ENCODE results near the gene SRSF5. TPM values are rescaled to one million over a fixed set of nuclear protein-coding genes. Genes with fewer than 3 reads are reported as not detected.

The SRSF5 gene
- total and polyA plus RNA-seq, 2 of the 8 experiments (the other 6 are each of a cell fraction or from before 2014, with no cell fraction given): 101 to 238 TPM

DNA sequence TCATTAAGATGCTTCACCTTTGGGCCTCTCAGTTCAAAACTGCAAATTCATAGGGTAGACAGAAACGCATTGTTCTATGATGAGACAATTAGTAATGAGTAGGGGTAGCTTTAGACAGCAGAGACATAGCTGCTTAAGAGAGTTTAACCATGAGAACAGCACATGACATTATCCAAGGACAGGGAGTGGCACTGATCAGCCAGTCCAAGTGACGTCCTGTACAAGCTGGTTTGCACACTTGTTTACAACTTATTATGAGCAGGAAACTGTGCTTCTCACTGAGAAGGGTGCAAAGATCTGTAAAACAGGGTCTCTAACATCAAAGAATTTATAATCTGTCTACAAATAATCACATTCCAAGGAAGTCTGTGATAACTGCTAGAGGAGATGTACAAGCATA is 11.2 kb upstream of the SRSF5 start (continued):
- TF ChIP-seq, protein P1, sequence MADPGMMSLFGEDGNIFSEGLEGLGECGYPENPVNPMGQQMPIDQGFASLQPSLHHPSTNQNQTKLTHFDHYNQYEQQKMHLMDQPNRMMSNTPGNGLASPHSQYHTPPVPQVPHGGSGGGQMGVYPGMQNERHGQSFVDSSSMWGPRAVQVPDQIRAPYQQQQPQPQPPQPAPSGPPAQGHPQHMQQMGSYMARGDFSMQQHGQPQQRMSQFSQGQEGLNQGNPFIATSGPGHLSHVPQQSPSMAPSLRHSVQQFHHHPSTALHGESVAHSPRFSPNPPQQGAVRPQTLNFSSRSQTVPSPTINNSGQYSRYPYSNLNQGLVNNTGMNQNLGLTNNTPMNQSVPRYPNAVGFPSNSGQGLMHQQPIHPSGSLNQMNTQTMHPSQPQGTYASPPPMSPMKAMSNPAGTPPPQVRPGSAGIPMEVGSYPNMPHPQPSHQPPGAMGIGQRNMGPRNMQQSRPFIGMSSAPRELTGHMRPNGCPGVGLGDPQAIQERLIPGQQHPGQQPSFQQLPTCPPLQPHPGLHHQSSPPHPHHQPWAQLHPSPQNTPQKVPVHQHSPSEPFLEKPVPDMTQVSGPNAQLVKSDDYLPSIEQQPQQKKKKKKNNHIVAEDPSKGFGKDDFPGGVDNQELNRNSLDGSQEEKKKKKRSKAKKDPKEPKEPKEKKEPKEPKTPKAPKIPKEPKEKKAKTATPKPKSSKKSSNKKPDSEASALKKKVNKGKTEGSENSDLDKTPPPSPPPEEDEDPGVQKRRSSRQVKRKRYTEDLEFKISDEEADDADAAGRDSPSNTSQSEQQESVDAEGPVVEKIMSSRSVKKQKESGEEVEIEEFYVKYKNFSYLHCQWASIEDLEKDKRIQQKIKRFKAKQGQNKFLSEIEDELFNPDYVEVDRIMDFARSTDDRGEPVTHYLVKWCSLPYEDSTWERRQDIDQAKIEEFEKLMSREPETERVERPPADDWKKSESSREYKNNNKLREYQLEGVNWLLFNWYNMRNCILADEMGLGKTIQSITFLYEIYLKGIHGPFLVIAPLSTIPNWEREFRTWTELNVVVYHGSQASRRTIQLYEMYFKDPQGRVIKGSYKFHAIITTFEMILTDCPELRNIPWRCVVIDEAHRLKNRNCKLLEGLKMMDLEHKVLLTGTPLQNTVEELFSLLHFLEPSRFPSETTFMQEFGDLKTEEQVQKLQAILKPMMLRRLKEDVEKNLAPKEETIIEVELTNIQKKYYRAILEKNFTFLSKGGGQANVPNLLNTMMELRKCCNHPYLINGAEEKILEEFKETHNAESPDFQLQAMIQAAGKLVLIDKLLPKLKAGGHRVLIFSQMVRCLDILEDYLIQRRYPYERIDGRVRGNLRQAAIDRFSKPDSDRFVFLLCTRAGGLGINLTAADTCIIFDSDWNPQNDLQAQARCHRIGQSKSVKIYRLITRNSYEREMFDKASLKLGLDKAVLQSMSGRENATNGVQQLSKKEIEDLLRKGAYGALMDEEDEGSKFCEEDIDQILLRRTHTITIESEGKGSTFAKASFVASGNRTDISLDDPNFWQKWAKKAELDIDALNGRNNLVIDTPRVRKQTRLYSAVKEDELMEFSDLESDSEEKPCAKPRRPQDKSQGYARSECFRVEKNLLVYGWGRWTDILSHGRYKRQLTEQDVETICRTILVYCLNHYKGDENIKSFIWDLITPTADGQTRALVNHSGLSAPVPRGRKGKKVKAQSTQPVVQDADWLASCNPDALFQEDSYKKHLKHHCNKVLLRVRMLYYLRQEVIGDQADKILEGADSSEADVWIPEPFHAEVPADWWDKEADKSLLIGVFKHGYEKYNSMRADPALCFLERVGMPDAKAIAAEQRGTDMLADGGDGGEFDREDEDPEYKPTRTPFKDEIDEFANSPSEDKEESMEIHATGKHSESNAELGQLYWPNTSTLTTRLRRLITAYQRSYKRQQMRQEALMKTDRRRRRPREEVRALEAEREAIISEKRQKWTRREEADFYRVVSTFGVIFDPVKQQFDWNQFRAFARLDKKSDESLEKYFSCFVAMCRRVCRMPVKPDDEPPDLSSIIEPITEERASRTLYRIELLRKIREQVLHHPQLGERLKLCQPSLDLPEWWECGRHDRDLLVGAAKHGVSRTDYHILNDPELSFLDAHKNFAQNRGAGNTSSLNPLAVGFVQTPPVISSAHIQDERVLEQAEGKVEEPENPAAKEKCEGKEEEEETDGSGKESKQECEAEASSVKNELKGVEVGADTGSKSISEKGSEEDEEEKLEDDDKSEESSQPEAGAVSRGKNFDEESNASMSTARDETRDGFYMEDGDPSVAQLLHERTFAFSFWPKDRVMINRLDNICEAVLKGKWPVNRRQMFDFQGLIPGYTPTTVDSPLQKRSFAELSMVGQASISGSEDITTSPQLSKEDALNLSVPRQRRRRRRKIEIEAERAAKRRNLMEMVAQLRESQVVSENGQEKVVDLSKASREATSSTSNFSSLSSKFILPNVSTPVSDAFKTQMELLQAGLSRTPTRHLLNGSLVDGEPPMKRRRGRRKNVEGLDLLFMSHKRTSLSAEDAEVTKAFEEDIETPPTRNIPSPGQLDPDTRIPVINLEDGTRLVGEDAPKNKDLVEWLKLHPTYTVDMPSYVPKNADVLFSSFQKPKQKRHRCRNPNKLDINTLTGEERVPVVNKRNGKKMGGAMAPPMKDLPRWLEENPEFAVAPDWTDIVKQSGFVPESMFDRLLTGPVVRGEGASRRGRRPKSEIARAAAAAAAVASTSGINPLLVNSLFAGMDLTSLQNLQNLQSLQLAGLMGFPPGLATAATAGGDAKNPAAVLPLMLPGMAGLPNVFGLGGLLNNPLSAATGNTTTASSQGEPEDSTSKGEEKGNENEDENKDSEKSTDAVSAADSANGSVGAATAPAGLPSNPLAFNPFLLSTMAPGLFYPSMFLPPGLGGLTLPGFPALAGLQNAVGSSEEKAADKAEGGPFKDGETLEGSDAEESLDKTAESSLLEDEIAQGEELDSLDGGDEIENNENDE (IDR thresholded peaks at IDR 0.05; ENCODE audit: insufficient replicate concordance, low read length): no peak
- TF ChIP-seq SAP30 (IDR thresholded peaks at IDR 0.05; ENCODE audit: insufficient read depth, insufficient replicate concordance, low read length): no peak
- TF ChIP-seq SRF (IDR thresholded peaks at IDR 0.05; ENCODE audit: low read depth, low read length): no peak
- no peak for TF ChIP-seq RAD21 (IDR thresholded peaks at IDR 0.05 in 1 of 2, conservative IDR thresholded peaks at IDR 0.05 in 1 of 2; ENCODE audit: low read depth in 2 of 2, low read length in 2 of 2)
- TF ChIP-seq, protein P2, sequence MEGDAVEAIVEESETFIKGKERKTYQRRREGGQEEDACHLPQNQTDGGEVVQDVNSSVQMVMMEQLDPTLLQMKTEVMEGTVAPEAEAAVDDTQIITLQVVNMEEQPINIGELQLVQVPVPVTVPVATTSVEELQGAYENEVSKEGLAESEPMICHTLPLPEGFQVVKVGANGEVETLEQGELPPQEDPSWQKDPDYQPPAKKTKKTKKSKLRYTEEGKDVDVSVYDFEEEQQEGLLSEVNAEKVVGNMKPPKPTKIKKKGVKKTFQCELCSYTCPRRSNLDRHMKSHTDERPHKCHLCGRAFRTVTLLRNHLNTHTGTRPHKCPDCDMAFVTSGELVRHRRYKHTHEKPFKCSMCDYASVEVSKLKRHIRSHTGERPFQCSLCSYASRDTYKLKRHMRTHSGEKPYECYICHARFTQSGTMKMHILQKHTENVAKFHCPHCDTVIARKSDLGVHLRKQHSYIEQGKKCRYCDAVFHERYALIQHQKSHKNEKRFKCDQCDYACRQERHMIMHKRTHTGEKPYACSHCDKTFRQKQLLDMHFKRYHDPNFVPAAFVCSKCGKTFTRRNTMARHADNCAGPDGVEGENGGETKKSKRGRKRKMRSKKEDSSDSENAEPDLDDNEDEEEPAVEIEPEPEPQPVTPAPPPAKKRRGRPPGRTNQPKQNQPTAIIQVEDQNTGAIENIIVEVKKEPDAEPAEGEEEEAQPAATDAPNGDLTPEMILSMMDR (IDR thresholded peaks at IDR 0.05; ENCODE audit: control extremely low read depth in 1 of 3, insufficient read depth in 1 of 3, low read depth in 1 of 3, low read length in 3 of 3): no peak
- no peak for TF ChIP-seq RNF2 (IDR thresholded peaks at IDR 0.05; ENCODE audit: borderline replicate concordance, low read depth, low read length, missing control alignments, poor library complexity, severe bottlenecking)
- no peak for TF ChIP-seq CHD1 (IDR thresholded peaks at IDR 0.05; ENCODE audit: low read depth, low read length)
- TF ChIP-seq ZNF274 (IDR thresholded peaks at IDR 0.05; ENCODE audit: borderline replicate concordance, extremely low read depth, low read length): no peak

Measured in H1 (cell line).